ENCODE results near the gene ZBTB17. TPM values are rescaled to one million over a fixed set of nuclear protein-coding genes. Genes with fewer than 3 reads are reported as not detected.

ZBTB17 gene
- total RNA-seq, 1 donor from 2014 or later = 19.5 TPM

DNA sequence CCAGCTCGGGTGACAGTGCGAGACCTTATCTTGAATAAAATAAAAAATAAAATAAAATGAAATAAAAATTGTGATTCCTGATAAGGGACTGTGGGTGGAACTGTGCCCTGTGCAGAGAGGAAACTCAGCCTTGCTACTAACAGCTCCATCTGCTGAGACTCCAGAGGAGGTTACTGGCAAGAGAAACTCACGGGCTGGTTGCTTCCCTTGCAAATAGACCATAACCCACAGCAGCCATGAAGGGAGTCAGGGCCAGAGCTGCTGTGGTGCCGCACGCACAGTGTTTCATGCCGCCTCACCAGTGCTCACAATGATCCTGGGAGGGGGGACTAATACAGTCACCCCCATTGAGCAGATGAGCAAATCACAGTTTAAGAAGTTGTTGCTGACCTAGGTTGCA is 13.7 kb downstream of the ZBTB17 start:
- Histone ChIP-seq H3K27me3 (peaks cover 21% of the 10 kb centered on the region), H3K4me2 (no peak overlapping the region), H4K20me1 (ENCODE audit: low read depth) (peaks cover 83% of the 10 kb centered on the region), H3K9me3 (ENCODE audit: low read depth) (no peaks in the 10 kb centered on the region), H3K4me3 (no peak overlapping the region), H3K9ac (no peak overlapping the region), H3F3A (ENCODE audit: low read depth) (peaks cover 23% of the 10 kb centered on the region), H3K4me1 (peaks cover 9% of the 10 kb centered on the region), H3K79me2 (ENCODE audit: low read depth) (peaks cover 5% of the 10 kb centered on the region), H3K36me3 (no peaks in the 10 kb centered on the region), H2AFZ (replicated peaks) (no peak overlapping the region), H3K27ac (no peak overlapping the region)
- no peak overlapping the region for H3K4me3 Mint-ChIP-seq
- peaks cover 71% of the 10 kb centered on the region for H3K4me1 Mint-ChIP-seq
- H3K27ac Mint-ChIP-seq = no peak overlapping the region
- DNase-seq (ENCODE audit: low spot score) = no peak
- no peak for TF ChIP-seq EZH2 (IDR thresholded peaks at IDR 0.05)
- TF ChIP-seq EZH2phosphoT487 (IDR thresholded peaks at IDR 0.05) = no peak
- TF ChIP-seq CTCF (IDR thresholded peaks at IDR 0.05) = no peak
- peaks cover 10% of the 10 kb centered on the region for H3K27me3 Mint-ChIP-seq (ENCODE audit: insufficient read depth, low read depth)
- H3K9me3 Mint-ChIP-seq = no peaks in the 10 kb centered on the region
- peaks cover 8% of the 10 kb centered on the region for H3K36me3 Mint-ChIP-seq

GRCh38 chr1:15961492-15961891 is 14.4 kb downstream of the ZBTB17 start:
- peaks cover 90% of the 10 kb centered on the region for H4K20me1 ChIP-seq (ENCODE audit: low read depth)
- Mint-ChIP-seq H3K9me3 (no peaks in the 10 kb centered on the region), H3K36me3 (peaks cover 8% of the 10 kb centered on the region), H3K4me1 (peaks cover 70% of the 10 kb centered on the region), H3K27me3 (ENCODE audit: insufficient read depth, low read depth) (peaks cover 10% of the 10 kb centered on the region), H3K4me3 (peak overlapping the region; percentile 73), H3K27ac (no peak overlapping the region)
- no peak overlapping the region for H3K27ac ChIP-seq
- no peaks in the 10 kb centered on the region for H3K36me3 ChIP-seq
- peaks cover 23% of the 10 kb centered on the region for H3F3A ChIP-seq (ENCODE audit: low read depth)
- peak overlapping the region; percentile 14 for H3K4me3 ChIP-seq
- peak overlapping the region; percentile 67 for H3K4me2 ChIP-seq
- no peak overlapping the region for H2AFZ ChIP-seq (replicated peaks)
- TF ChIP-seq EZH2phosphoT487 (IDR thresholded peaks at IDR 0.05) (no peak), CTCF (IDR thresholded peaks at IDR 0.05) (no peak), EZH2 (IDR thresholded peaks at IDR 0.05) (no peak)
- no peak overlapping the region for H3K9ac ChIP-seq
- H3K9me3 ChIP-seq (ENCODE audit: low read depth) = no peaks in the 10 kb centered on the region
- DNase-seq (ENCODE audit: low spot score) = peak; percentile 87
- H3K4me1 ChIP-seq = peaks cover 9% of the 10 kb centered on the region
- peaks cover 5% of the 10 kb centered on the region for H3K79me2 ChIP-seq (ENCODE audit: low read depth)
- H3K27me3 ChIP-seq = peaks cover 21% of the 10 kb centered on the region

DNA sequence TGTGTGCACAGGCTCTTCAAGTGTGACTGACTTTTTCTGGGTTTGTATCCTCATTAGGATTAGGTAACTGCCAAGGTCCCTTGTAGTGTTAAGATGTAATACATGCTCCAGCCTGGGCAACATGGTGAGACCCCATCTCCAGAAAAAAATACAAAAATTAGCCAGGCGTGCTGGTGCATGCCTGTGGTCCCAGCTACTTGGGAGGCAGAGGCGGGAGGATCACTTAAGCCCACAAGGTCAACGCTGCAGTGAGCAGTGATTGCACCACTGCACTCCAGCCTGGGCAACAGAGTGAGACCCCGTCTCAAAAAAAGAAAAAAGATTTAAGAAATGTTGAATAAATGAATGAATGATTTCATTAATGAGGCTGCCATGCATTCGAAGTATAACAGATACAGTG is 15.1 kb downstream of the ZBTB17 start:
- peaks cover 6% of the 10 kb centered on the region for H3K27me3 Mint-ChIP-seq (ENCODE audit: insufficient read depth, low read depth)
- no peak overlapping the region for H3K27ac ChIP-seq
- no peaks in the 10 kb centered on the region for H3K9me3 Mint-ChIP-seq
- no peaks in the 10 kb centered on the region for H3K9me3 ChIP-seq (ENCODE audit: low read depth)
- H3F3A ChIP-seq (ENCODE audit: low read depth) = peaks cover 23% of the 10 kb centered on the region
- H3K4me1 Mint-ChIP-seq = peaks cover 63% of the 10 kb centered on the region
- H3K4me3 Mint-ChIP-seq = no peak overlapping the region
- no peak for DNase-seq (ENCODE audit: low spot score)
- TF ChIP-seq EZH2 (IDR thresholded peaks at IDR 0.05) (no peak), CTCF (IDR thresholded peaks at IDR 0.05) (no peak), EZH2phosphoT487 (IDR thresholded peaks at IDR 0.05) (no peak)
- peaks cover 5% of the 10 kb centered on the region for H3K36me3 Mint-ChIP-seq
- no peak overlapping the region for H2AFZ ChIP-seq (replicated peaks)
- H3K4me1 ChIP-seq = peaks cover 9% of the 10 kb centered on the region
- H3K36me3 ChIP-seq = no peaks in the 10 kb centered on the region
- peaks cover 10% of the 10 kb centered on the region for H3K79me2 ChIP-seq (ENCODE audit: low read depth)
- H3K4me3 ChIP-seq = no peak overlapping the region
- H3K27ac Mint-ChIP-seq = no peak overlapping the region
- H3K27me3 ChIP-seq = peaks cover 21% of the 10 kb centered on the region
- H4K20me1 ChIP-seq (ENCODE audit: low read depth) = peaks cover 91% of the 10 kb centered on the region
- H3K9ac ChIP-seq = no peak overlapping the region
- H3K4me2 ChIP-seq = no peak overlapping the region

Data from neural progenitor cell (in vitro differentiated cells).